HG03469 (cell line): ENCODE results near the gene THAP8.
A peak's percentile ranks its signal among the peaks of the same experiment; 100 is the strongest.

Experiments
- ATAC-seq: cut with Tn5 transposase; IDR thresholded peaks from one replicate; pipeline ENCODE4 v1.9.1; 2021; ENCODE audit warnings: mild to moderate bottlenecking, moderate library complexity, moderate number of reproducible peaks; ENCODE audit not compliant: unreplicated experiment

The THAP8 gene

GRCh38 chr19:36030264-36031148 lies 23.6 kb downstream of the THAP8 start:
- no peak for ATAC-seq

- ATAC-seq: no peak
Observed at GRCh38 chr19:36028313-36029041, 25.6 kb downstream of the THAP8 start.

GRCh38 chr19:36027696-36028095 lies 26.4 kb downstream of the THAP8 start:
- no peak for ATAC-seq

- no peak for ATAC-seq
Observed at GRCh38 chr19:36026091-36026876, 27.8 kb downstream of the THAP8 start.

- no peak for ATAC-seq
Observed at GRCh38 chr19:36025541-36025940, 28.5 kb downstream of the THAP8 start.

GRCh38 chr19:36023432-36023831 lies 30.7 kb downstream of the THAP8 start:
- no peak for ATAC-seq

- ATAC-seq: no peak
Observed at GRCh38 chr19:36019061-36019670, 34.9 kb downstream of the THAP8 start.

- ATAC-seq: peak; percentile 88
Observed at GRCh38 chr19:36014012-36014924, 39.8 kb downstream of the THAP8 start, which contains the start of gene ALKBH6. Gene ALKBH6, minus strand, starts transcription at chr19:36014213. Its CDS starts 816 bp downstream, at chr19:36013397.

GRCh38 chr19:36013280-36014011 lies 40.6 kb downstream of the THAP8 start:
- ATAC-seq: no peak

- no peak for ATAC-seq
Observed at GRCh38 chr19:36010402-36010801, 43.7 kb downstream of the THAP8 start.

- ATAC-seq: no peak
Observed at GRCh38 chr19:36009633-36010379, 44.3 kb downstream of the THAP8 start.

GRCh38 chr19:36009220-36009619 lies 44.9 kb downstream of the THAP8 start:
- no peak for ATAC-seq

- ATAC-seq: no peak
Observed at GRCh38 chr19:36008336-36008978, 45.6 kb downstream of the THAP8 start, which contains the start of gene SYNE4. Gene SYNE4, minus strand, starts transcription at chr19:36008813. Its CDS starts 132 bp downstream, at chr19:36008681.

- ATAC-seq: no peak
Observed at GRCh38 chr19:36006955-36007354, 47.1 kb downstream of the THAP8 start.

- ATAC-seq: no peak
Observed at GRCh38 chr19:36003284-36003683, 50.8 kb downstream of the THAP8 start.

- no peak for ATAC-seq
Observed at GRCh38 chr19:36001605-36002004, 52.5 kb downstream of the THAP8 start.

- ATAC-seq: no peak
Observed at GRCh38 chr19:35996777-35997176, 57.3 kb downstream of the THAP8 start.
